Peyer's patch (tissue), 4 donors: ENCODE data around the gene SF1.
"Not testable (repeated sequence)": the region's sequence is repeated elsewhere in the genome, so short reads cannot be mapped to it uniquely, and the experiment has no call there.

Experiments
- CTCF ChIP-seq, 6 experiments: fragments of 450-650 bp in 4 of 6; fragments of 200-600 bp in 2 of 6; sonication (generic) in 1 of 6; IDR thresholded peaks; one replicate each; pipeline ENCODE4 v1.5.1; 2017 to 2019; ENCODE audit warnings: antibody characterized with exemption in 6 of 6, mild to moderate bottlenecking in 3 of 6, moderate library complexity in 1 of 6
- POLR2A ChIP-seq, 2 donors: fragments of 450-650 bp; IDR thresholded peaks; one replicate each; pipeline ENCODE4 v1.5.1; 2017; ENCODE audit warnings: antibody characterized with exemption in 2 of 2, mild to moderate bottlenecking in 2 of 2, moderate library complexity in 2 of 2

GRCh38 chr11:64815433-64815832, 37.1 kb upstream of the SF1 start:
- TF ChIP-seq CTCF, POLR2A (IDR thresholded peaks at IDR 0.05): not testable (repeated sequence)
